ENCODE results near the gene CPT1B.
"Not testable (repeated sequence)": the region's sequence is repeated elsewhere in the genome, so short reads cannot be mapped to it uniquely, and the experiment has no call there.

The CPT1B gene

DNA sequence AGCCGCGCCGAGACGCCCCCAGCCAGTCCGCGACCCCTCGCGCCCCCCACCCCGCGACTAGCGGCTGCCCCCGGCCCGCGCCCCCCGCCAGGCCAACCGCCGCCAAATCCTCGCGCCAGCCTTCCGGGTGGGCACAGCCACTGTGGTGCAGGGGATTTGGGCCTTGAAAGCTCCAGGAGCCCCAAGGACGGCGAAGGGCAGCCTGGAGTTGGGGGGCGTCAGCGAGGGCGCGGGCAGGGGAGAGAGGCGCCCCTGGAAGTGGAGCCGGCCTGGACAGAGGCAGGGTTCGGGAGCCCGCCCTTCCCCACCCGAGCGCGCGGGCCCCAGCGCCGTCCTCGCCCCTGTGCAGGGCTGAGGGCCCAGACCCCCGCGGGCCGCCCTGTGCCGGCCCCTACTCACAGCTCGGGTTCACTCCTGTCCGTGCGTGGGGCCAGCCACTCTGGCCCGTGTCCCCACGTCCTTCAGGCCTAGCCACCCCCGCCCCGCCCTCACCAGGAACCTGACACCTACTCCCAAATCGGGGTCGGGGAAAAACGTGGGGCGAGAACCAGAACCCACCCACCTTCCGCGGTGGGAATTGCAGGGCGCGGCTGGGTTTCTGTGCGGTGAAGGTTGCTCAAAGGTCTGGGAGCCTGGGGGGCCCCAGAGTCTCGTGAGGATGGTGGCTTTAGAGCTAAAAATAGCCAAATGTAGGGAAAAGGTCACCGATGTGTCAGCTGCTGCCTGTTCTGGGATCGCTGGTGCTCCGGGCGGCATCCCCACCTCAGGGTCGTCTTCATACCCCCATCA is at the start of gene CPT1B:
CPT1B (minus strand) TSS at position 441 of the 789 bp plus-strand sequence. CDS start 512 bp downstream, outside the sequence.
- Mint-ChIP-seq H3K4me3 (no peak within 1 kb of the TSS), H3K36me3 (peaks cover 30% of the 10 kb centered on the region), H3K9me3 (no peaks in the 10 kb centered on the region), H3K4me1 (peaks cover 30% of the 10 kb centered on the region), H3K27ac (peak within 1 kb of the TSS; percentile 80)
- ATAC-seq (no peak), DNase-seq (ENCODE audit: low spot score in 2 of 2) (no peak)

DNA sequence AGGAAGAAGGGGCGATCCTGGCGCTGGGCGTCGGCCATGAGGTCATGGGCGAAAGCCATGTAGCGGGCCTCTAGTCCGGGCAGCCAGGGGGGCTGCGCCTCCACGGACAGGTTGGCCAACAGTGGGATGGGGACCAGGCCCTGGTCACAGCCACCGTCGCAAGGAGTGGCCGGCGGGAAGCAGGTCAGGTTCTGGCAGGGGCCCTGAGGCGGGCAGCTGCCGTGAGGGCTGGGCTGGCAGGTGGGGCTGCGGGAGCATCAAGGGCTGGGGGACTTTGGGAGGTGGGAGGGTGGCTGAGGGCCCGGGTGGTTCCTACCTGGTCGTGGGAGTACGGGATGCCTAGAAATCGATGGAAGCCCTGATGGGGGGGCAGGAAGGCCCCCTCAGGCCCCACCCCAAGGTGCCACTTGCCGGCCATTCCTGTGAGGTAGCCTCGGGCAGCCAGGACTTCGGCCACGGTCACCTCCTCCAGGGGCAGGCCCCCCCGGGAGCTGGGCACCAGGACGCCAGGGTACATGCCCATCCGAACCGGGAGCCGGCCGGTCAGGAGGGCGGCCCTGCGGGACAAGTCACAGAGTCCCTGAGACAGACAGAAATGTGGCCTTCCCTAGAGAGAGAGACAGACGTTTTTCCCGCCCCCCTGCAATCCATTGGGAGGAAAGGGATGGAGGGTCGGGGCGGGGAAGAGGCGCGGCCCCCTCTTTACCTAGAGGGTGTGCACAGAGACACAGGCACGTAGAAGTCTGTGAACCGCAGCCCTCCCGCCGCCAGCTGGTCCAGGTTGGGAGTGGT is 48.8 kb upstream of the CPT1B start:
- Mint-ChIP-seq H3K27ac (peak overlapping the region; percentile 17), H3K4me1 (peaks cover 28% of the 10 kb centered on the region), H3K36me3 (peaks cover 15% of the 10 kb centered on the region), H3K9me3 (no peaks in the 10 kb centered on the region), H3K4me3 (peak overlapping the region; percentile 80)
- no peak for DNase-seq (ENCODE audit: low spot score in 2 of 2)
- no peak for ATAC-seq

DNA sequence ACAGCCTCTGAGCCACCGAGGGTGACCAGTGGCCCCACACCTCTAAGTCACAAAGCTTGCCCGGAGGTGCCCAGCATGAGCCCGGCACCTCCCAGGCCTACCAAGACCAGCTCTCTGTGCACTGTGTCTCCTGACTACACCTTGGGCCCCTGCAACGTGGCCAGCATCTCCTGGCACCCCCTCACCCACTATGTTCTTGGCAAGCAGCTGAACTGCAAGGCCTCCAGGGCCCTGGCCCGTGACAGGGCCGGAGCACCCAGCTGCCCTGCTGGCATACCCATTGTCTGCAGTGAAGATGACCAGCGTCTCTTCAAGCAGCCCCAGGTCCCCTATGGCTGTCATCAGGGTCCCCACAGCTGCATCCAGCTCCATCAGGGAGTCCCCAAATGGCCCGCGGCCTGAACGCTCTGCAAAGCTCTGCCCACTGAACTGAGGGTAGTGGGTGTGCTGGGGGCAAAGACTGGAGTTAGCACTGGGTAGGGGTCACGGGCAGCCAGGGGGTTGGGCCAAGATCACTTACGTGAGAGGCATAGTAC is 48.2 kb upstream of the CPT1B start:
- Mint-ChIP-seq H3K36me3 (peaks cover 15% of the 10 kb centered on the region), H3K4me3 (peak overlapping the region; percentile 80), H3K4me1 (peaks cover 35% of the 10 kb centered on the region), H3K27ac (no peak overlapping the region), H3K9me3 (no peaks in the 10 kb centered on the region)
- DNase-seq (ENCODE audit: low spot score in 2 of 2) = no peak
- ATAC-seq = no peak

DNA sequence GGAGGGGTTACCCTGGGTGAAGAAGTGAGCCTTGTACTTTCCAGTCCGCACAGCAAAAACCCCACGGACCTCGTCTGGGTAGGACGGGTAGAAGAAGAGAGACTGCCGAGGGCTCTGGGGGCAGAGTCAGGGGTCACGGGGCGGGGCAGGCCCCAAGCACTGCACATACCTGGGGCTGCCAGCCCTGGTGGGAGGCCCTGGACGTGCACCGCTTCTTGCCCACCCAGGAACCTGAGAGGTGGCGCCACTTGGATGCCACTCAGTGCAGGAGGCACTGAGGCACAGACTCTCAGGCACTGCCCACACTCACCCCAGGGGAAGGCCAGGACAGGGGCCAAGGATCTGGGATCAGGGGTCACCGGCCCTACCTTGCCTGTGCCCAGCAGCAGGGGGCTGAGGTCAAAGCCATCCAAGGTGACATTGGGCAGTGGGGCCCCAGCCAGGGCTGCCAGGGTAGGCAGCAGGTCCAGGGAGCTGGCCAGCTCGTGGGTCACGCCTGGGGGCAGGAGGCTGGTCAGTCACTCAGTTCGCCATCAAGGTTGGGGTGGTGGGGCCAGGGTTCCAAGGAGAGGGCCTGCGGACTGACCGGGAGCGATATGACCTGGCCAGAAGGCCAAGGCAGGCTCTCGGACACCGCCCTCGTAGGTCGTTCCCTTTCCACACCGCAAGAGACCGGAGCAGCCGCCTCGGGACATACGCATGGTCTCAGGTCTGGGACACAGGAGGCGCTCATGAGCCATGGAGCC is 47.5 kb upstream of the CPT1B start:
- H3K27ac Mint-ChIP-seq = no peak overlapping the region
- H3K9me3 Mint-ChIP-seq = no peaks in the 10 kb centered on the region
- H3K4me1 Mint-ChIP-seq = peaks cover 41% of the 10 kb centered on the region
- no peak overlapping the region for H3K4me3 Mint-ChIP-seq
- peaks cover 21% of the 10 kb centered on the region for H3K36me3 Mint-ChIP-seq
- ATAC-seq (no peak), DNase-seq (ENCODE audit: low spot score in 2 of 2) (no peak)

DNA sequence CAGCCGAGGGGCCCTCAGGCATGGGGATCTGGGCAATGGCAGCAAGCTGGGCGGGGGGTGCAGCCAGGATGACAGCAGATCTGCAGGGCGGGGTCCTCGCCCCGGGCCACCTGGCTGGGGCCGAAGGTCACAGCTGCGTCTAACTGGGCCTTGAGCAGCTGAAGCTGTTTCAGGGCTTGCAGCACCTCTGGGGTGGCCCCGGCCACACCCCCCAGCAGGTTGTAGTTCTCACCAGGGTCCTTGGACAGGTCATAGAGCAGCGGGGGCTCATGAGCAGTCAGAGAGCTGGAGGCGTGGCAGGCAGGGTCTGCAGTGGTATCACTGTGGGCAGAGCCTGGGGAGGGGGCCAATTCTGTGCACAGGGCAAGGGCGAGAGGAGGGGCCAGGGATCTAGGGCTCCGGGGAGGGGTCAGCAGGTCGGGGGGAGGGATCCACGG is 46.9 kb upstream of the CPT1B start:
- no peak overlapping the region for H3K4me3 Mint-ChIP-seq
- no peaks in the 10 kb centered on the region for H3K9me3 Mint-ChIP-seq
- H3K4me1 Mint-ChIP-seq = peaks cover 45% of the 10 kb centered on the region
- H3K36me3 Mint-ChIP-seq = peaks cover 25% of the 10 kb centered on the region
- ATAC-seq (no peak), DNase-seq (ENCODE audit: low spot score in 2 of 2) (no peak)
- H3K27ac Mint-ChIP-seq = peak overlapping the region; percentile 37

DNA sequence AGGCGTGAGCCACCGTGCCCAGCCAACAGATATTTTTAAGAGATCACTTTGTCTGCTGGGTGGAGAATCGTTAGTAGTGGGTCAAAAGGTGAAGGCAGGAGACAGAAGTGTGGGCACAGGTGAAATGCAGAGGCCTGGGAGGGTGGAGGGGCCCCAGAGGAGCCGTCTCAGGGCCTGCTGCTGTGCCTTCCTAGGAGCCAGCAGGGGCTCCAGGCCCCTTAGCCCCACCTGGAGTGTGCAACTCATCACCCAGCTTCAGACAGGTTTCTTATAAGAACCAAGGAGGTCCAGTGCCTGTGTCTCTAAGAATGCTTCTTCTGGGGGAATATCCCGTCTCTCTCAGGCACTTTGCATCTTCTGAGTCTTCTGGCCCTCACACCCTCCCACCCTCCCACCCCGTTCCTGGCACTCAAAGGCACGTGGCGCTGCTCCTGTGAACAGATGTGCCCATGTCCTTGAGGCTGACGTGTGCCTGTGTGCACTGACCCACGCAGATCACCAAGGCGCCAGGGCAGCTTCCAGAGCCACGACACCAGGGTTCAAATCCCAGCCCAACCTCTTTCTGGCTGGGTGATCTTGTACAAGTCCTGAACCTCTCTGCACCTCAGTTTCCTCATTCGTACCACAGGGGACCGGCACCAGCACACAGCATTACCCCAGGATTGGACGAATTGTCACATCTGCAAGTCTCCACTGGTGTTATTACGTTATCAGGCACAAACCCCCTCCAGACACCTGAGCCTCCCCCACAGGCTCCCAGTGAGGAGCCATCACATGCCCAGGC is 46.3 kb upstream of the CPT1B start:
- DNase-seq (ENCODE audit: low spot score in 2 of 2) = no peak
- Mint-ChIP-seq H3K4me3 (no peak overlapping the region), H3K36me3 (peaks cover 25% of the 10 kb centered on the region), H3K9me3 (no peaks in the 10 kb centered on the region), H3K27ac (peak overlapping the region; percentile 37), H3K4me1 (peaks cover 51% of the 10 kb centered on the region)
- ATAC-seq = no peak

DNA sequence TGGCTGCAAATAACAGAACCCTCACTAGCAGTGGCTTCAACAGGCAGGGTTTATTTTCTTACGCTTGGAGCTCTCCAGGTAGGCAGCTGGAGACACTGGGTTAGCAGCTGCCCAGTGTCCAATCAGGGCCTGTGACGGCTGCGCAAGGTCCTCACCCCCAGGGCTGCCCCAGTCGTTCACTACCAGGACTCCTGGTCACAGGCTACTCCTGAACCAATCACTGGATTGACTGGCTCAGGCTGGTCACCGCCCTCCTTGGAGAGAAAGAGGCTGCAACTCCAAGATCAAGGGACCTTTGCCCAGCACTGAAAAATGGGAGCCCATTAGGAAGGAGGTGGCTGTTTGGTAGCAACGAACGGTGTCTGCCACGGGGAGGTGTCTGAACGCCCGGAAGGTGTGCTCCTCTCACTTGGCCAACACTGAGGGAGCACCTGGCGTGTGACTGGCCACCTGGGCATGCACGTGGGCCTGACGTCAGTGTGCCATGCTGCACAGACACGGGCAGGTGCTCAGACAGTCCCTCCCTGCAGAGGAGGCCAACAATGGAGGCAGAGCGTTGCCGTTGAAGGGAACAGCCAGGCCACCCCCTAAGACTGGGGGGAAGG is 44.6 kb upstream of the CPT1B start:
- peak overlapping the region; percentile 93 for H3K27ac Mint-ChIP-seq
- no peak for DNase-seq (ENCODE audit: low spot score in 2 of 2)

DNA sequence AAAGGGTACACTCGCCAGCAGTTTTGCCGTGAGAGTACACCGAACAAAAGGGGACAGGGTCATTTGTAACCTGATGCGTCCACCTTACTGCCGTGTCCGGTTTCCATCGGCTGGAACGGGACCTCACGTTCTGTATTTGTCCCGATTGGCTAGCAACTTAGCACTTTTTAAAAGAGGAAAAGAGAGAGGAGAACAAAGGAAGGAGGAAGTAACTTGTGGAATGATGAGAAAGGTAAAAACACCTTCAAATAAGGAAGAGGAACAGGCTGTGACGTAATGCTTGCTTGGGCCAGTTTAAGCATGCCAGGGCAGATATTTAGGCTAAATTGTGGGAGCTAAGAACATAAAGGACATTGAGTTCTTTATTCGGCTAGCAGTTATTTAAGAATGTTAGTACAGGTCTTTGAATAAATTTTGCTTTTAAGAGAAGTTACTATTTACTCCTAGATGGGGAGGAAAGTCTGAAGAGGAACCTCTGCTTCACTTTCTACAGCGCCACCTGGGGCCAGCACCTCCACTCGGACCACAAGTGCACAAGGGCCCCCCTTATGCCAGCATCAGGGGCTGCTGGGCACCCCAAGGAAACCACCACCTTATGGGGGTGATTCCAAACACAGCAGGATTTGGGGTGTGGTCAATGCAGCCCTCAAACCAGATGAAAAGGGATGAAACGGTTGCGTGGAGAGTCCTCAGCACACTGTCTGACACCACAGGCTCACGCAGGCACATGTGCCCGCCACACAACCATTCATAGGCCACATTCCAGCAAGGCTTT is 43.9 kb upstream of the CPT1B start:
- H3K4me1 Mint-ChIP-seq = peaks cover 42% of the 10 kb centered on the region
- DNase-seq (ENCODE audit: low spot score in 2 of 2) = peak in 1 of 2 donors; percentile 65
- H3K36me3 Mint-ChIP-seq = peaks cover 16% of the 10 kb centered on the region
- peak overlapping the region; percentile 81 for H3K4me3 Mint-ChIP-seq
- H3K27ac Mint-ChIP-seq = peak overlapping the region; percentile 93
- ATAC-seq = no peak
- no peaks in the 10 kb centered on the region for H3K9me3 Mint-ChIP-seq

More for the DNA sequence above, 44.6 kb upstream of the CPT1B start:
- ATAC-seq = no peak
- peak overlapping the region; percentile 81 for H3K4me3 Mint-ChIP-seq
- peaks cover 16% of the 10 kb centered on the region for H3K36me3 Mint-ChIP-seq
- peaks cover 42% of the 10 kb centered on the region for H3K4me1 Mint-ChIP-seq
- H3K9me3 Mint-ChIP-seq = no peaks in the 10 kb centered on the region

DNA sequence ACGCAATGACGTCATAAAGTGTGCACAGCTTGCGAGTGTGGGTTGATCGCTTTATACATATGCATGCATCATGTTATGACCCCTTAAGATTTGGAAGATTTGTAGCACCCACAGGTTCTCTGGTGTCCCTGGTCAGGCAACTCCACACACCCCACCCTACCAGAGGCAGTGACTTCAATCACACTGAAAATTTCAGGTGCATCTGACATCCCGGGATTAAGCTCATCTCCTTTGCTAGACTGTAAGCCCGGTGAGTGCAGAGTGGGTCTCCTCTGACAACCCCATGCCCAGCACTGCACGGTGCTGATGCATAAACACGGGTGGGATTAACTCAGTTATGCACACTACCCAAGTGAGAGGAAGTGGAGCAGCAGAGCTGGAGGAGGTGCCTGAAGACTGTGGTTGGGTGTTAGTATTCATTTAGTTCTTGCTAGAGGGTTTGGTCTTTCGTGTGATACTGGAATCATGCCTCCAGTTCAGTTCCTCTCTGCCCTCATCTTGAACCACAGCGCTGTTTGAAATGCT is 43.2 kb upstream of the CPT1B start:
- peaks cover 16% of the 10 kb centered on the region for H3K36me3 Mint-ChIP-seq
- peak; percentile 87 for ATAC-seq
- no peaks in the 10 kb centered on the region for H3K9me3 Mint-ChIP-seq
- peak overlapping the region; percentile 81 for H3K4me3 Mint-ChIP-seq
- peak in 1 of 2 donors; percentile 86 for DNase-seq (ENCODE audit: low spot score in 2 of 2)
- H3K27ac Mint-ChIP-seq = peak overlapping the region; percentile 93
- peaks cover 37% of the 10 kb centered on the region for H3K4me1 Mint-ChIP-seq

DNA sequence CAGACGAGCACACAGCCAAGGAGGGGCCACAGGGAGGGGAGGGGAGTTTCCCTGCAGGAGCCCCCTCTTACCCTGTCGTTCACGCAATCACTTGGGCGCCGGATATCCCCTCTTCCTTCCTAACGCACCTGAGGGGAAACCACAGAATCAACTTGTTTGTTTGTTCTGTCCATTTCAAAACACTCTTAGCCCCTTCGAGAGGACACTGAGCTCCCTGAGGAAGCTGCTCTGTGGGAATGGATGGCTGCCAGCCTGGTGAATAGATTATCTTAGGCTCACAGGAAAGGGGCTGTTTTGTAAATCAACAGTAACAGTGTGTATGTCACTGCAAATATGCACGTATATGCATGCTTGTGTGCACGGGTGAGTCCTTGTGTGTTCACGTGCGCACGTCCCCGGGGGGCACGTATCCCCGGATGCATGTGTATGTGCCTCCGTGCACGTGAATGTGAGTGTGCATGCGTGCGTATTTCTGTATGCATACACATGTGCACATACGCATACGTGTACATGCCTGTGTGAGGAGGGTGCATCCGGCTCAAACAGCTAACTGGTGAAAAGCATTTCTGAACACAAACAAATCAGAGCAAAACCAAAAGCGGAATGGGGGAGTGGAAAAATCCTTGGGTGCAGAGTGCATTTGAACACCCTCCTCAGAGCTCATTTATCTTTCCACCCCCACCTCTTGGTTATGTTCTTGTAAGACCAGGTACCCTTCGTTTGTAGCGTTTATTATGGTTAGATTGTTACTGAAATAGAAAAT is 42.5 kb upstream of the CPT1B start:
- H3K9me3 Mint-ChIP-seq = no peaks in the 10 kb centered on the region
- peak overlapping the region; percentile 81 for H3K4me3 Mint-ChIP-seq
- DNase-seq (ENCODE audit: low spot score in 2 of 2) (peak; percentile 45 to 83), ATAC-seq (peak; percentile 72)
- peaks cover 16% of the 10 kb centered on the region for H3K36me3 Mint-ChIP-seq
- peak overlapping the region; percentile 93 for H3K27ac Mint-ChIP-seq
- H3K4me1 Mint-ChIP-seq = peaks cover 35% of the 10 kb centered on the region

DNA sequence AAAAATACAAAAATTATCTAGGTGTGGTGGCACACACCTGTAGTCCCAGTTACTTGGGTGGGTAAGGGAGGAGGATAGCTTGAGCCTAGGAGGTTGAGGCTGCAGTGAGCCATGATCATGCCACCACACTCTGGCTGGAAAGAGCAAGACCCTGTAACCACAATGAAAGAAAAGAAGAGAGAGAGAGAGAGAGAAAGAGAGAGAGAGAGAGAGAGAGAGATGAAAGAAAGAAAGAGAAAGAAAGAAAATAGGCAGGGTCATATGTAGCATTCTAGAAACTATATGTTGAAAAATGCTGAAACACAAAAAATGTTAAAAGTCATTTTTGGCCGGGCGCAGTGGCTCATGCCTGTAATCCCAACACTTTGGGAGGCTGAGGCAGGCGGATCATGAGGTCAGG is 36.1 kb upstream of the CPT1B start:
- not testable (repeated sequence) for H3K27ac Mint-ChIP-seq; H3K9me3 Mint-ChIP-seq; H3K4me3 Mint-ChIP-seq; H3K36me3 Mint-ChIP-seq; ATAC-seq; DNase-seq (ENCODE audit: low spot score in 2 of 2)
- peaks cover 15% of the 10 kb centered on the region for H3K4me1 Mint-ChIP-seq

DNA sequence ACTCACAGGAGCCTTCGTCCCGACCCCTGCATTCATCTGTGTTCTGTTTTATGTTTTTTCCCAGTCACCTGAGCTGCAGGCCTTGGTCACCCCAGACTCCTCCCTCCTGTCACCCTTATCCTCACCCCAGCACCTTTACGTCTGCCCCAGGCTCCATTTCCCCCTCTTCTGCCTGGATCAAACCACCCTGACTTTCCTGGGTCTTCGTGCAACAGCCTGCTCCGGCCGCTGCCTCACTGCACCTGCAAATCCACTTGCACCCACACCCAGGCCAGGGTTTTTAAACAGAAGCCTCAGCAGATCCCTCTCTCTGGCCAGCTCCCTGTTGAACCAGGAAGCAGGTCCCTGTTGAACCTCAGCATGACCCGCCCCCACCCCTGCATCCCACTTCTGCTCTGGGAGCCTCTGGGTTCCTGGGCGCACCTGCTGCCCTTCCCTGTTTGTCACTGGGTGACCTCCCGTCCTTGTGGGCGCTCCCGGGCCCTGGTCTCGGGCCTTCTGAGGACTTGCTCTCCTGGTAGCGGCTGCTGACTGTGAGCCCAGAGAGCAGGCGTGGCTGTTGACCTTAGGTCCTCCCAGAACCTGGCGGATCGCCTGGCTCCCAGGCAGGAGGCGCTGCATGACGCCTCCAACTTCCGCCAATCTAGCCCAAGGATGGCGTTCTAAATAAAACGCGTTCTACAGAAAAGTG is 35.2 kb upstream of the CPT1B start:
- H3K36me3 Mint-ChIP-seq = no peaks in the 10 kb centered on the region
- H3K4me3 Mint-ChIP-seq = no peak overlapping the region
- H3K4me1 Mint-ChIP-seq = peaks cover 15% of the 10 kb centered on the region
- H3K9me3 Mint-ChIP-seq = no peaks in the 10 kb centered on the region
- peak overlapping the region; percentile 50 for H3K27ac Mint-ChIP-seq
- DNase-seq (ENCODE audit: low spot score in 2 of 2) = no peak
- ATAC-seq = no peak

Data from stimulated activated effector memory CD8-positive, alpha-beta T cell treated with anti-CD3 and anti-CD28 coated beads, Interleukin-12 subunit alpha, Interleukin-12 subunit beta, amount 100 ng/mL, for 72 hours (primary cell).